Heart left ventricle (tissue), 16 donors: Measurements from ENCODE around the gene EEF1E1. TPM values are rescaled to one million over a fixed set of nuclear protein-coding genes. Genes with fewer than 3 reads are reported as not detected.

Experiments
- ATAC-seq, 4 donors: fragments of 200-7000 bp; cut with Tn5 transposase; one replicate each; pipeline ENCODE4 v1.9.1; 2020 to 2022; ENCODE audit warnings: moderate library complexity in 4 of 4, mild to moderate bottlenecking in 3 of 4, moderate number of reproducible peaks in 1 of 4
- DNase-seq, 5 donors: peaks; one replicate each; pipeline ENCODE4 v3.0.0-alpha.2; 2020
- H3K27ac ChIP-seq, 12 donors: fragments of 200-600 bp; sonication (generic) in 4 of 12; one replicate each; pipeline versions ENCODE4 v1.5.0 to v1.8.0; 2016 to 2022; ENCODE audit warnings: mild to moderate bottlenecking in 2 of 12
- H3K27me3 ChIP-seq, 9 donors: fragments of 200-600 bp; sonication (generic) in 2 of 9; one replicate each; pipeline versions ENCODE4 v1.5.1 to v1.8.0; 2016 to 2022; ENCODE audit warnings: mild to moderate bottlenecking in 3 of 9
- H3K36me3 ChIP-seq, 9 donors: fragments of 200-600 bp; sonication (generic) in 2 of 9; one replicate each; pipeline versions ENCODE4 v1.5.0 to v1.8.0; 2018 to 2022; ENCODE audit warnings: mild to moderate bottlenecking in 2 of 9
- H3K4me1 ChIP-seq, 12 donors: fragments of 200-600 bp; sonication (generic) in 4 of 12; one replicate each; pipeline versions ENCODE4 v1.5.0 to v1.8.0; 2016 to 2022; ENCODE audit warnings: mild to moderate bottlenecking in 3 of 12
- H3K4me3 ChIP-seq, 12 donors: fragments of 200-600 bp; sonication (generic) in 4 of 12; one replicate each; pipeline versions ENCODE4 v1.5.0 to v1.8.0; 2017 to 2022; ENCODE audit warnings: mild to moderate bottlenecking in 9 of 12, moderate library complexity in 4 of 12
- H3K9me3 ChIP-seq, 12 donors: fragments of 200-600 bp; sonication (generic) in 4 of 12; one replicate each; pipeline versions ENCODE4 v1.5.0 to v1.8.0; 2016 to 2022; ENCODE audit warnings: mild to moderate bottlenecking in 1 of 12
- POLR2A ChIP-seq, 2 donors: fragments of 450-650 bp; IDR thresholded peaks; one replicate each; pipeline ENCODE4 v1.6.1; 2017; ENCODE audit warnings: antibody characterized with exemption in 2 of 2, mild to moderate bottlenecking in 2 of 2, moderate library complexity in 2 of 2
- WGBS, 4 donors: extraction: QIAGEN DNeasy Blood & Tissue Kit in 2 of 4; methylation state at CpG; one replicate each; pipeline versions ENCODE4 v1.1.5 to v1.1.7; 2013 to 2018; 5-methylcytosine and 5-hydroxymethylcytosine counted together
- intact Hi-C, 10 donors: fragments of 100-400 bp; cut with DNase I; formaldehyde crosslinking; loops; one replicate each; pipeline versions ENCODE4 v1.11.1 to v1.14.2; 2022
- polyA plus RNA-seq, 2 donors: library from polyadenylated mRNA; stranded (reverse); fragments of 200-250 nt; gene quantifications; one replicate each; pipeline ENCODE4 v1.2.3, GENCODE V29; 2013
- total RNA-seq, 9 donors: library from RNA; depleted of rRNA in 2 of 9; stranded (reverse); fragments of >200 nt in 2 of 9; fragmentation: NEBNext Ultra II Directional in 3 of 9; extraction: Animal tissue kit (Norgen Biotek cat#: 25700) in 3 of 9; gene quantifications; one replicate each; pipeline versions ENCODE4 v1.1.0 to v1.2.4, GENCODE V29; 2016 to 2023
- TF ChIP-seq, protein P1 (sequence below), 12 donors: fragments of 200-600 bp; sonication (generic) in 4 of 12; IDR thresholded peaks; one replicate each; pipeline versions ENCODE4 v1.5.0 to v1.8.0; 2018 to 2022; ENCODE audit warnings: antibody characterized with exemption in 12 of 12, mild to moderate bottlenecking in 5 of 12
- donor health status: ischemic (EF 13 %, LVEDD 7.1; RV severe dilation, severe dysfunction).
- donor health status: healthy with polysubstance abuse.
- donor health status: DM: no; HTN: yes; CAD: no.
- donor health status: DM: no; HTN: no; CAD: no.
- donor health status: ischemic (EF 25% LVEDD 6.9; RV normal size, moderate dysfunction).
- donor health status: ischemic (EF 25% LVEDD 5.7; RV mildly dilated, moderate dysfunction).
- donor health status: healthy.
- donor health status: DM: yes; HTN: yes; CAD: no.
- donor health status: ischemic (EF 35%, LVEDD 5.7; RV mildly dilated, moderate dysfunction).
- donor health status: nonischemic (EF 11% LVEDD 7.7; RV severe dilation, severe dysfunction).
- donor health status: DM: yes; HTN: yes; CAD: no.
- donor health status: PGD.
- donor health status: ischemic (EF 29% LVEDD 5.4; RV normal size, mild dysfunction).
- donor health status: nonischemic (EF 23%, LVEDD 6.1; RV moderate dilation, normal function).

Gene EEF1E1
- total and polyA plus RNA-seq, 11 donors, result 10.3 to 50.1 (median 15.9) TPM

- no peak for TF ChIP-seq POLR2A (IDR thresholded peaks at IDR 0.05)
- TF ChIP-seq, protein P1, sequence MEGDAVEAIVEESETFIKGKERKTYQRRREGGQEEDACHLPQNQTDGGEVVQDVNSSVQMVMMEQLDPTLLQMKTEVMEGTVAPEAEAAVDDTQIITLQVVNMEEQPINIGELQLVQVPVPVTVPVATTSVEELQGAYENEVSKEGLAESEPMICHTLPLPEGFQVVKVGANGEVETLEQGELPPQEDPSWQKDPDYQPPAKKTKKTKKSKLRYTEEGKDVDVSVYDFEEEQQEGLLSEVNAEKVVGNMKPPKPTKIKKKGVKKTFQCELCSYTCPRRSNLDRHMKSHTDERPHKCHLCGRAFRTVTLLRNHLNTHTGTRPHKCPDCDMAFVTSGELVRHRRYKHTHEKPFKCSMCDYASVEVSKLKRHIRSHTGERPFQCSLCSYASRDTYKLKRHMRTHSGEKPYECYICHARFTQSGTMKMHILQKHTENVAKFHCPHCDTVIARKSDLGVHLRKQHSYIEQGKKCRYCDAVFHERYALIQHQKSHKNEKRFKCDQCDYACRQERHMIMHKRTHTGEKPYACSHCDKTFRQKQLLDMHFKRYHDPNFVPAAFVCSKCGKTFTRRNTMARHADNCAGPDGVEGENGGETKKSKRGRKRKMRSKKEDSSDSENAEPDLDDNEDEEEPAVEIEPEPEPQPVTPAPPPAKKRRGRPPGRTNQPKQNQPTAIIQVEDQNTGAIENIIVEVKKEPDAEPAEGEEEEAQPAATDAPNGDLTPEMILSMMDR (IDR thresholded peaks at IDR 0.05), result no peak
- Histone ChIP-seq H3K27me3 (no peaks in the 10 kb centered on the region), H3K36me3 (peaks cover 0 to 15% (median 10%) of the 10 kb centered on the region in 9 donors), H3K4me3 (no peak overlapping the region), H3K9me3 (no peaks in the 10 kb centered on the region), H3K27ac (no peak overlapping the region), H3K4me1 (peaks cover 0 to 16% (median 7%) of the 10 kb centered on the region in 12 donors)
- no peak for DNase-seq
- ATAC-seq, result no peak
- intact Hi-C loops, result loop anchor here in 2 of 10 donors (10.0 kb wide), 1 partner anchor 161 kb away; no protein-coding TSS in a partner anchor
- WGBS, 4 donors, result 91 to 93% (median 92%) methylated on average over 4 of the region's 4 CpGs
Observed at GRCh38 chr6:8066108-8066507, 36.2 kb downstream of the EEF1E1 start.

GRCh38 chr6:8065519-8065911, 36.8 kb downstream of the EEF1E1 start:
- H3K27me3 ChIP-seq, result no peaks in the 10 kb centered on the region
- H3K4me1 ChIP-seq, result peaks cover 0 to 16% (median 7%) of the 10 kb centered on the region in 12 donors
- H3K36me3 ChIP-seq, result peaks cover 0 to 20% (median 15%) of the 10 kb centered on the region in 9 donors
- 94 to 95% (median 94%) methylated on average over 4 of the region's 4 CpGs for WGBS, 4 donors
- no peaks in the 10 kb centered on the region for H3K9me3 ChIP-seq
- H3K4me3 ChIP-seq, result no peak overlapping the region
- DNase-seq, result no peak
- ATAC-seq, result no peak
- TF ChIP-seq, protein P1 (IDR thresholded peaks at IDR 0.05), result no peak
- no peak for TF ChIP-seq POLR2A (IDR thresholded peaks at IDR 0.05)
- no peak overlapping the region for H3K27ac ChIP-seq
- intact Hi-C loops, result loop anchor here in 2 of 10 donors (10.0 kb wide), 1 partner anchor 161 kb away; no protein-coding TSS in a partner anchor

GRCh38 chr6:8064638-8065518, 37.5 kb downstream of the EEF1E1 start:
- intact Hi-C loops, result loop anchor here in 6 of 10 donors (1.0 to 10.0 kb wide), 5 partner anchors 37 to 343 kb away; partner anchors contain the start of genes EEF1E1 (in 1 of the 6) and TXNDC5 (in 1 of the 6)
- peak overlapping the region; percentile 53 to 92 (median 88) for H3K4me3 ChIP-seq
- no peak for TF ChIP-seq POLR2A (IDR thresholded peaks at IDR 0.05)
- TF ChIP-seq, protein P1 (IDR thresholded peaks at IDR 0.05), result no peak
- peaks cover 0 to 16% (median 7%) of the 10 kb centered on the region in 12 donors for H3K4me1 ChIP-seq
- no peaks in the 10 kb centered on the region for H3K27me3 ChIP-seq
- WGBS, 4 donors, result 78 to 82% (median 80%) methylated on average over 7 of the region's 7 CpGs
- no peak for ATAC-seq
- no peaks in the 10 kb centered on the region for H3K9me3 ChIP-seq
- peak overlapping the region; percentile 72 to 92 (median 90) for H3K27ac ChIP-seq
- DNase-seq, result no peak
- peaks cover 0 to 27% (median 21%) of the 10 kb centered on the region in 9 donors for H3K36me3 ChIP-seq
